KMS-11 (cell line): ENCODE measurements around the gene TMEM108.

ENCODE experiments used
- H2AFZ ChIP-seq: fragments of 200-600 bp; sonication (generic); 2 replicates; pipeline ENCODE4 v1.6.1; 2016; ENCODE audit warnings: antibody characterized with exemption, mixed run types, low read depth
- H3K27ac ChIP-seq: fragments of 200-600 bp; sonication (generic); 2 replicates; pipeline ENCODE4 v1.6.1; 2016; ENCODE audit warnings: mild to moderate bottlenecking, mixed run types
- H3K27me3 ChIP-seq: fragments of 200-600 bp; sonication (generic); 2 replicates; pipeline ENCODE4 v1.6.1; 2017; ENCODE audit warnings: mild to moderate bottlenecking, low read depth, mixed run types, moderate library complexity; ENCODE audit not compliant: insufficient read depth
- H3K36me3 ChIP-seq: fragments of 200-600 bp; sonication (generic); 2 replicates; pipeline ENCODE4 v1.6.1; 2017; ENCODE audit warnings: mild to moderate bottlenecking, mixed run types; ENCODE audit not compliant: insufficient read depth
- H3K4me1 ChIP-seq: fragments of 200-600 bp; sonication (generic); 2 replicates; pipeline ENCODE4 v1.6.1; 2016; ENCODE audit warnings: mild to moderate bottlenecking, low read depth, mixed run types; ENCODE audit not compliant: poor library complexity, severe bottlenecking
- H3K4me2 ChIP-seq: fragments of 200-600 bp; sonication (generic); 2 replicates; pipeline ENCODE4 v1.7.0; 2016; ENCODE audit warnings: mild to moderate bottlenecking, mixed run types
- H3K4me3 ChIP-seq: fragments of 200-600 bp; sonication (generic); IDR thresholded peaks from 2 replicates; pipeline ENCODE4 v1.6.1; 2017; ENCODE audit warnings: low read depth, low read length, mixed read lengths; ENCODE audit not compliant: insufficient read depth
- H3K79me2 ChIP-seq: fragments of 200-600 bp; sonication (generic); 2 replicates; pipeline ENCODE4 v1.6.1; 2016; ENCODE audit warnings: low read depth, mixed run types; ENCODE audit not compliant: insufficient read depth
- H3K9ac ChIP-seq: fragments of 200-600 bp; sonication (generic); 2 replicates; pipeline ENCODE4 v1.6.1; 2016; ENCODE audit warnings: mild to moderate bottlenecking, mixed run types
- H4K20me1 ChIP-seq: fragments of 200-600 bp; sonication (generic); 2 replicates; pipeline ENCODE4 v1.6.1; 2016; ENCODE audit warnings: mild to moderate bottlenecking, mixed run types; ENCODE audit not compliant: insufficient read depth
- TF ChIP-seq, protein P1 (sequence below): fragments of 200-600 bp; sonication (generic); conservative IDR thresholded peaks from 2 replicates; pipeline ENCODE4 v1.6.1; 2017; ENCODE audit warnings: low read depth, mild to moderate bottlenecking, antibody characterized with exemption, low read length, moderate library complexity, mixed read lengths

Gene TMEM108

DNA sequence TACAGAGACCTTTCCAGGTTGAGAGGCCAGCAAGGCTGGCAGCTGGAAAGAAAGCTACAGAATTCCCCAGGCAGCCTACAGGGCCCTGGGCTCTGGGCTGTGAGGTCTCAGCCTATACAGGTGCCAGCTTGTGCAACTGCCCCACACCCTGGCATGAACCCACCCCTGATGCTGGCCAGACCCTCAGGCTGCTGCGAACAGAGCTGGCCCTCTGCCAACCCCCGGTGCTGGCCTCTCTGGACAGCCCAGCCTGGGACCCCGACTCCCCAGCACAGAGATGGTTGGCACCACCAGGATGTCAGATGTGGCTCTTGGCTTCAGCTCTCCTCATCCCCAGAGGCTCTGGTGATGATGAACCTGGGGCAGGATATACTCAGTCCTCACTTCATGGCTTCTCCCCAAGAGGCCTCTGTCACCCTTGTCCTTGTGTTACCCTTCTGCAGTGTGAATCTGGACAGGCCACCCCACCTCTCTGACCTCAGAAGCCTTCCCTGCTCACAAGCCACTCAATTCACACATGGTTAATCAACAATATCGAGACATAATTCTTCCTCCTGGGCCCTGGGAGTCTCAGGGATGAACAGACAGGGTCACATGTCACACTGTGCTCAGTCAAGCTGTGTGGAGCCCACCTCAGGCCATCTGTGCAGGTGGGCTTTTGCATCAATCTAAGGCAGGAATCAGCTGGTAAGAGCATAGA, 350.7 kb downstream of the TMEM108 start:
- no peaks in the 10 kb centered on the region for H4K20me1 ChIP-seq
- H3K36me3 ChIP-seq, result no peaks in the 10 kb centered on the region
- no peak overlapping the region for H3K27ac ChIP-seq
- no peak overlapping the region for H3K4me2 ChIP-seq
- TF ChIP-seq, protein P1, sequence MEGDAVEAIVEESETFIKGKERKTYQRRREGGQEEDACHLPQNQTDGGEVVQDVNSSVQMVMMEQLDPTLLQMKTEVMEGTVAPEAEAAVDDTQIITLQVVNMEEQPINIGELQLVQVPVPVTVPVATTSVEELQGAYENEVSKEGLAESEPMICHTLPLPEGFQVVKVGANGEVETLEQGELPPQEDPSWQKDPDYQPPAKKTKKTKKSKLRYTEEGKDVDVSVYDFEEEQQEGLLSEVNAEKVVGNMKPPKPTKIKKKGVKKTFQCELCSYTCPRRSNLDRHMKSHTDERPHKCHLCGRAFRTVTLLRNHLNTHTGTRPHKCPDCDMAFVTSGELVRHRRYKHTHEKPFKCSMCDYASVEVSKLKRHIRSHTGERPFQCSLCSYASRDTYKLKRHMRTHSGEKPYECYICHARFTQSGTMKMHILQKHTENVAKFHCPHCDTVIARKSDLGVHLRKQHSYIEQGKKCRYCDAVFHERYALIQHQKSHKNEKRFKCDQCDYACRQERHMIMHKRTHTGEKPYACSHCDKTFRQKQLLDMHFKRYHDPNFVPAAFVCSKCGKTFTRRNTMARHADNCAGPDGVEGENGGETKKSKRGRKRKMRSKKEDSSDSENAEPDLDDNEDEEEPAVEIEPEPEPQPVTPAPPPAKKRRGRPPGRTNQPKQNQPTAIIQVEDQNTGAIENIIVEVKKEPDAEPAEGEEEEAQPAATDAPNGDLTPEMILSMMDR, result no peak
- H2AFZ ChIP-seq, result no peak overlapping the region
- no peak overlapping the region for H3K4me3 ChIP-seq
- H3K27me3 ChIP-seq, result no peaks in the 10 kb centered on the region
- H3K9ac ChIP-seq, result no peak overlapping the region
- H3K4me1 ChIP-seq, result peaks cover 22% of the 10 kb centered on the region
- no peaks in the 10 kb centered on the region for H3K79me2 ChIP-seq

- no peaks in the 10 kb centered on the region for H3K27me3 ChIP-seq
- H3K36me3 ChIP-seq, result no peaks in the 10 kb centered on the region
- no peak overlapping the region for H3K9ac ChIP-seq
- H4K20me1 ChIP-seq, result no peaks in the 10 kb centered on the region
- TF ChIP-seq, protein P1, result no peak
- no peaks in the 10 kb centered on the region for H3K79me2 ChIP-seq
- H3K4me3 ChIP-seq, result no peak overlapping the region
- peaks cover 9% of the 10 kb centered on the region for H3K4me1 ChIP-seq
- H2AFZ ChIP-seq, result no peak overlapping the region
- no peak overlapping the region for H3K27ac ChIP-seq
- H3K4me2 ChIP-seq, result no peak overlapping the region
These were observed 352.5 kb downstream of the TMEM108 start for GRCh38 chr3:133390715-133391114.

- no peaks in the 10 kb centered on the region for H3K79me2 ChIP-seq
- peaks cover 9% of the 10 kb centered on the region for H3K4me1 ChIP-seq
- TF ChIP-seq, protein P1, result no peak
- H3K4me2 ChIP-seq, result no peak overlapping the region
- no peaks in the 10 kb centered on the region for H3K36me3 ChIP-seq
- no peak overlapping the region for H3K27ac ChIP-seq
- no peak overlapping the region for H3K9ac ChIP-seq
- no peaks in the 10 kb centered on the region for H3K27me3 ChIP-seq
- H3K4me3 ChIP-seq, result no peak overlapping the region
- H4K20me1 ChIP-seq, result no peaks in the 10 kb centered on the region
- no peak overlapping the region for H2AFZ ChIP-seq
These were observed 355.0 kb downstream of the TMEM108 start for GRCh38 chr3:133393204-133393603.

DNA sequence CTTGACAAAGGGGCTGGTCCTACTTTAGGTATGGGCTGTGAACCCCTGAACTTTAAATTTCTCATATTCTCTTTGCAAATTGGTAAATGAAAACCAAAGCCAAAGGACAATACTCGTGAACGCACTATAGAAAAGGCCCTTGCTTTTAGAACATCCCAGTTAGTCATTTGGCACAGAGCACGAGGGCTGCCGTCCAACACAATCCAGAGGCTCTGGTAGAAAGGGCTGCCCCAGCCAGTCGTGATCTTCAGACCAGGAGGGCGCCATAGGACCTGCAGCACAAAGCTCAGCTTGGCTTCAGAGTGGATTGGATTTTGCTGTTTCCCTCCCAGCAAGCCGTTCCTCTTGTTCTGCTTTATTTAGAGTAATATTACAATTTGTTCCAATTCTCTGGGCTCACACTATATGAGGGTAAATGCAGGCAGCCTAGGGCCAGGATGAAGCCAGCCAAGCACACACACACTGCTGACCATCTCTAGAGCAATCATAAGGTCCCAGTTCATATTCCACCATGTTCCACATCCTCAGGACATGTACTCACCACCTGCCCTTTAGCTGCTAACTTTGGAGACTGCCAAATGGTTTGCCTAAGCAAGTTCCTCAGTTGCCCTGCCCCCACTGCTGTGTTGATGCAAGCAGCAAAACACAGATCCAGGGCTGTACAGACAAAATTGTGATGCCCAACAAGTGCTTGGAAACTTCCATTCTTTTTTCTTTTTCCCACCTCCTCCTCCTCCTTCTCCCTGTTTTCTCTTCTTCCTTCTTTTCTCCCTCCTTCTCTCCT, 355.7 kb downstream of the TMEM108 start:
- H3K27me3 ChIP-seq, result no peaks in the 10 kb centered on the region
- H3K4me1 ChIP-seq, result peaks cover 9% of the 10 kb centered on the region
- H3K4me3 ChIP-seq, result no peak overlapping the region
- H3K27ac ChIP-seq, result no peak overlapping the region
- no peaks in the 10 kb centered on the region for H4K20me1 ChIP-seq
- H3K9ac ChIP-seq, result no peak overlapping the region
- H3K4me2 ChIP-seq, result no peak overlapping the region
- TF ChIP-seq, protein P1, result no peak
- no peak overlapping the region for H2AFZ ChIP-seq
- no peaks in the 10 kb centered on the region for H3K36me3 ChIP-seq
- H3K79me2 ChIP-seq, result no peaks in the 10 kb centered on the region
